GM23248 (cell line): Measurements from ENCODE around the gene DARS2.

Experiments
- EZH2 ChIP-seq: fragments of 200-600 bp; sonication (generic); IDR thresholded peaks from 2 replicates; pipeline ENCODE4 v1.6.1; 2018; ENCODE audit warnings: antibody characterized with exemption, mild to moderate bottlenecking; ENCODE audit not compliant: insufficient read depth, poor library complexity, severe bottlenecking
- EZH2phosphoT487 ChIP-seq: fragments of 200-600 bp; sonication (generic); IDR thresholded peaks from 2 replicates; pipeline ENCODE4 v1.6.1; 2018; ENCODE audit warnings: antibody characterized with exemption, moderate library complexity, mild to moderate bottlenecking, low read depth; ENCODE audit not compliant: insufficient read depth

DNA sequence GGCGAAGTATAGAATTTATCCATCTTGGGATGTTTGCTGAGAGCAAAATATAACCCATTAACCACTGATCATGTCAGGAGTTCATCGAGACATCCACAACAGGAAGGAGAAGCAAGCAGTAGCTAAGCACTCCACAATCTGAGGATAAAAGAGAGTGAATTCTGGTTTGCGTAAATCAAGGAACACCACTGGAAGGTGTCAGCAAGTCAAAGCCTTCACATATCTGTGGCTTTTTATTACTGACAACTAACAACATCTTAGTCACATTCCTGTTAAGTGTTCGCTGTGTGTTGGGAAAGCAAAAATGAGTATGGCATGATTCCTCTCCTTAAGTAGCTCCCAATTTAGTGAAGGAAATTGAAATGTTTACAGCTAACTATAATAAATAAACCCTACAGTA, 44.5 kb upstream of the DARS2 start:
- TF ChIP-seq EZH2phosphoT487 (no peak), EZH2 (no peak)
